KOPT-K1 (cell line): ENCODE results near the gene HVCN1.
"Not testable (repeated sequence)": the region's sequence is repeated elsewhere in the genome, so short reads cannot be mapped to it uniquely, and the experiment has no call there.

Source experiments
- H3K27ac ChIP-seq: fragments of 200-600 bp; sonication (generic); 2 replicates; pipeline ENCODE4 v1.5.1; 2016; ENCODE audit warnings: antibody characterized with exemption, mild to moderate bottlenecking, low read depth, low read length; ENCODE audit not compliant: poor library complexity, severe bottlenecking
- H3K36me3 ChIP-seq: fragments of 200-600 bp; sonication (generic); 2 replicates; pipeline ENCODE4 v1.5.1; 2017; ENCODE audit warnings: antibody characterized with exemption, mild to moderate bottlenecking, low read length, moderate library complexity; ENCODE audit not compliant: insufficient read depth
- H3K9me3 ChIP-seq: fragments of 200-600 bp; sonication (generic); 2 replicates; pipeline ENCODE4 v1.5.1; 2017; ENCODE audit warnings: antibody characterized with exemption, low read length, mild to moderate bottlenecking; ENCODE audit not compliant: insufficient read depth, poor library complexity, severe bottlenecking

Gene HVCN1, protein sequence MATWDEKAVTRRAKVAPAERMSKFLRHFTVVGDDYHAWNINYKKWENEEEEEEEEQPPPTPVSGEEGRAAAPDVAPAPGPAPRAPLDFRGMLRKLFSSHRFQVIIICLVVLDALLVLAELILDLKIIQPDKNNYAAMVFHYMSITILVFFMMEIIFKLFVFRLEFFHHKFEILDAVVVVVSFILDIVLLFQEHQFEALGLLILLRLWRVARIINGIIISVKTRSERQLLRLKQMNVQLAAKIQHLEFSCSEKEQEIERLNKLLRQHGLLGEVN

DNA sequence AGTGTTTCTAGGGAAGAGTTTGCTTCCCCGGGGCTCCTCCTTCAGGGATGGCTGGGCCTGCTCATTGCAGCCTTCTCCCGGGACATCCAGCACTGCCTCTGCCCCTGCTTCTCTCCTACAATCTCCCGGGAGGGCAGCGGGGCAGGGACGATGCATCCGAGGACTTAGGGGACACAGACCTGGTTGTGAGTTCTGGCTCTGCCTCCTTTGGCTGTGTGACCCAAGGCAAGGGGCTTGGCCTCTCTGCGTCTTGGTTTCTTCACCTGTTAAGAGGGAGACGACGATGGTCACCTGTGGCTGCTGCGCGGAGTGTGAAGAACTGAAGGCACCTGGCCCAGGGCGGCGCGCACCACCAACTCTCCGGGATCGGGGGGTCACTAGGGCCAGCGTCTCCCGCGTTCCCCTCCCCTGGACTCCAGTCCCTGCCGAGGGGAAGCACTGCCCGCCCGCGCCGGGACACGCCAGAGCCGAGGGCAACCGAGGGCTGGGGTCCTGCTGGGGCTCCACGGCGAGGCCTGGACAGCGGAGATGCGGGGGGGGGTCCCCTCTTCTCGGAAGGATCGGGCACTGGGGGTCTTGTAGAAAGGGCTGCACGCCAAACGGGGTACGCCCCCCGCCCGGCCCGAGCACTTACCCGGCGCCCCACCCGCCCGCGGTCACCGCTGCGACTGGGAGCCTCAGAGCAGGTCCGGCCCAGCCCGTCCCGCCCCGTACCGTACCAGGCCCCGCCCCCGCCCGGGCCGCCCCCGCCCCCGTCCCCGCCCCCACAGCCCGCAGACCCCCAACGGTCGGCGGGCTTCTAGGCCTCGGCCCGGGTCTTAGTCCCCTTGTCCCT, at the start of gene HVCN1:
Gene HVCN1, minus strand, starts transcription at position 670 of the 835 bp plus-strand sequence. CDS start 5,870 bp downstream, outside the sequence.
- no peaks in the 10 kb centered on the region for H3K36me3 ChIP-seq
- peak within 1 kb of the TSS; percentile 96 for H3K27ac ChIP-seq

DNA sequence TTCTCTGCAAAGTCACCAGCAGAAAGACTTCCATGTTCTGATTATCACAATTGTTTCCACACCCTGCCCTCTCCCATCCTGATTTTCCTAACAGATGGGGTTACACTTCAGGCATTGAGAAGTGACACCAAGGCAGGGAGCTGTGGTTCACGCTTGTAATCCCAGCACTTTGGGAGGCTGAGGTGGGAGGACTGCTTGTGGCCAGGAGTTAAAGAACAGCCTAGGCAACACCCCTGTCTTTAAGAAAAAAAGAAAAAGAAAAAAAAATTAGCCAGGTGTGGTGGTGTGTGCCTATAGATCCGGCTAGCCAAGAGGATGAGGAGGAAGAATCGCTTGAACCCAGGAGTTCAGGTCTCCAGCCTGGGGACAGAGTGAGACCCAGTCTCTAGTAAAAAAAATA, 48.6 kb upstream of the HVCN1 start:
- Histone ChIP-seq H3K36me3 (peaks cover 74% of the 10 kb centered on the region), H3K27ac (no peak overlapping the region), H3K9me3 (no peaks in the 10 kb centered on the region)

More for the DNA sequence above, at the start of gene HVCN1:
- no peaks in the 10 kb centered on the region for H3K9me3 ChIP-seq

DNA sequence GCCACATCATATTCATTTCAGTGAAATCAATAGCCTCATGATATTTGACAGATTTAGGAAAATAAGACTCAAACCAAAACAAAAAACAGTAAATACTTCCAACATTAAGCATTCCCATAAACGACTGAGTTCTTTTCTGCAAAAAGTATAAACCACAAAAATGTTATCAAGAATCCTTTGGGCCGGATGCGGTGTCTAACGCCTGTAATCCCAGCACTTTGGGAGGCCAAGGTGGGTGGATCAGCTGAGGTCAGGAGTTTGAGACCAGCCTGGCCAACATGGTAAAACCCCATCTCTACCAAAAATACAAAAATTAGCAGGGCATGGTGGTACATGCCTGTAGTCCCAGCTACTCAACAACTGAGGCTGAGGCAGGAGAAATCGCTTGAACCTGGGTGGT, 48.1 kb upstream of the HVCN1 start:
- H3K36me3 ChIP-seq, result peaks cover 79% of the 10 kb centered on the region
- not testable (repeated sequence) for H3K9me3 ChIP-seq, H3K27ac ChIP-seq

DNA sequence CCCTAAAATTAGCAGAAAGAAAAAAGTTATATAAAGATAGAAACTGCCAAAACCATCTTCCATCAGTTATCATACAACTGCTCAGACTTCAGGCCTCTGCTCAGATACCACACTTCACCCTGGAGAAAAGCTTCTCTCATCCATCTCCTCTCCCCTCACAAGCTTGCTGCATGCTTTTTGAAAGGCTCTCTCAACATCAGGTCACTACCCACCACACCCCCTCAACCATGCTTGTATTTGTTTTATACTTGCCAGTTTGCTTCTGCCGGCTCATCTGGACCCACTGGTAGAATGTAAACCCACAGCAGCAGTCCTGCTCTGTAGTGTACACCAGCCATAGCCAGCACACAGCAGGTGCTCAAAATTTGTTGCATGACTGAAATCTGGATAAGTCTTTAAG, 45.0 kb upstream of the HVCN1 start:
- H3K27ac ChIP-seq, result no peak overlapping the region
- H3K36me3 ChIP-seq, result peaks cover 100% of the 10 kb centered on the region

DNA sequence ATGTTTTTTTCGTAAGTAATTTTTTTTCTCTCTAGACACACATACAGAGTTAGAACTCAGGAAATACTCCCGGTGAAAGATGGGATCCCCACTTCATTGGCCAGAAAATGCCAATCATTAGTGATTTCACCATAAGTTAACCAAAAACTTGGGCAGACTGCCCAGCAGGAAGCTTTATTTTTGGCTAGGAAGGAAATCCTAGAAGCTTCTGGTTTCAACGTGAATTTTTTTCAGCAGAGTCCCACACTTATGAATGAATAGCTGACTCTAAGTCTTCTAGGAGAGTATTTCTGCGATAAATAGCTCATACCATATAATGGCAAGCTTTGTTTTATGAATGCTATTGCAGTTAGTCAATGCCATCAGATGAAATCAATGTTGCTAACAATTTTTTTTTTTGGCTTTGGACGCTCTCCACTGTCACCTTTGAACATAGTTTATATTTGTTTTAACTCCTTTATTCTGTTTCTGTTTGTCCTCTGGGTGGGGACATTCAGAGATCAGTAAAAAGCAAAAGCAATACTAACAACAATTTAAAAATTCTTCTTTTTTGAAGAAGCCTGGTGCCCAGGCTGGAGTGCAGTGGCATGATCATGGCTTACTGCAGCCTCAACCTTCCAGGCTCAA, 44.3 kb upstream of the HVCN1 start:
- Histone ChIP-seq H3K9me3 (no peaks in the 10 kb centered on the region), H3K27ac (no peak overlapping the region), H3K36me3 (peaks cover 100% of the 10 kb centered on the region)

More for the DNA sequence above, 45.0 kb upstream of the HVCN1 start:
- no peaks in the 10 kb centered on the region for H3K9me3 ChIP-seq

DNA sequence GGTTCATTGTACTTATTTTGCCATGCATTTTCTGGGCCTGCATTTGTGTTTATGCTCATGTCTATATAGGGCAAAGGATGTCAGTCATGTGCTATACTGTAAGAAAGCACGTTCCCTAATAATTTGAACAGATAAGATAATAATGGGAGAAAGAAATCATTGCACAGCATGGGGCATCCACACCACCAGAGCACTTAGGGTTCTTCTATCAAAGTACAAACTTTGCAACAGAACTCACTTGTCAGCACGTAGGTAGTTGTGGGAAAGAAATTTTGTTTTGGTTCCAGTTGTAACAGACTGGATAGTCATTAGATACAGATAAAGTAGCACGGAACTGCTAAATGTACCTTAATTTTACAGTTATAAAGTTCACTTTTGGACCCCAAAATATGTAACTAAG, 43.7 kb upstream of the HVCN1 start:
- Histone ChIP-seq H3K9me3 (no peaks in the 10 kb centered on the region), H3K27ac (no peak overlapping the region), H3K36me3 (peaks cover 100% of the 10 kb centered on the region)

DNA sequence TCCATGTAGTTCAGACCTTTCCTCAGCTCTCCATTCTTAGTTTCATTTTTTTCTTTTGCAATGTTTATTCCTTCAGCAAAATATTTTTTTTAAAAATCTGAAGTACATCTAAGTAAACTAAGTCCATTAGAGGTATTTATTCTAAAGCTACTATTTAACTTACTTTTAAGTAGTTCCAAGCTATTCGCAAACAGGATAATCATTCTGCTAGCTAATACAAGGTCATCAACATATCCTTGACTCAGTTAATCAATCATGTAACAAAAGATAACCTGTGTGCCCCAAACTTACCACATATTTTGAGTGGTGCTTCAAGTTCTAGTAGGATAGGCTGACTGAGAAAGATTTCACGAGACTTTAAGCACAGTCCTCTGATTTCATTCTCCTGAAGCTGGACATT, 42.6 kb upstream of the HVCN1 start:
- Histone ChIP-seq H3K9me3 (no peaks in the 10 kb centered on the region), H3K36me3 (peaks cover 100% of the 10 kb centered on the region)

GRCh38 chr12:110728628-110729027, 39.7 kb upstream of the HVCN1 start:
- H3K27ac ChIP-seq, result no peak overlapping the region
- H3K36me3 ChIP-seq, result peaks cover 100% of the 10 kb centered on the region
- no peaks in the 10 kb centered on the region for H3K9me3 ChIP-seq

More for the DNA sequence above, 42.6 kb upstream of the HVCN1 start:
- H3K27ac ChIP-seq, result no peak overlapping the region

DNA sequence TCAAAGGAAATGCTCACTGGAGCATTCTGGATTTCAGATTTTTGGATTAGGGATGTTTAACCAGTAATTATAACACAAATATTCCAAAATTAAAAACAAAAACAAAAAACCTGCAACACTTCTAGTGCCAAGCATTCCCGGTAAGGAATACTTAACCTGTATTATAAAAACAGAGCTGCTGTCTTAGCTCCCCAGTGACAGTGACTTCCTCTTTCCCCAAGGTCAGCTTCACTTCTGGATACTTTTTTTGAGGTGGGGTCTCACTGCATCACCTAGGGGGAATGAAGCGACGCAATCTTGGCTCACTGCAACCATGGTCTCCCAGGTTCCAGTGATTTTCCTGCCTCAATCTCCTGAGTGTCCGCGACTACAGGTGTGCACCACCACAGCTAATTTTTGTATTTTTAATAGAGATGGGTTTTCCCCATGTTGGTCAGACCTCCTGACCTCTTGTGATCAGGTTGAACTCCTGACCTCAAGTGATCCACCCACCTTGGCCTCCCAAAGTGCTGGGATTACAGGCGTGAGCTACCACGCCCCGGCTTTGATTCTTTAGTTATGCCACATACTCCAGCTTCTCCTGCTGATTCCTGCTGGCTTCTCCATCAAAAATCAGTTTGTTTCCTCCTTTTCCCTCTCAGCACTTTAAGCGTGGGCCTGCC, 37.9 kb upstream of the HVCN1 start:
- Histone ChIP-seq H3K27ac (no peak overlapping the region), H3K9me3 (no peaks in the 10 kb centered on the region), H3K36me3 (peaks cover 100% of the 10 kb centered on the region)

GRCh38 chr12:110726028-110726427, 37.1 kb upstream of the HVCN1 start:
- Histone ChIP-seq H3K27ac (no peak overlapping the region), H3K36me3 (peaks cover 100% of the 10 kb centered on the region), H3K9me3 (no peaks in the 10 kb centered on the region)

DNA sequence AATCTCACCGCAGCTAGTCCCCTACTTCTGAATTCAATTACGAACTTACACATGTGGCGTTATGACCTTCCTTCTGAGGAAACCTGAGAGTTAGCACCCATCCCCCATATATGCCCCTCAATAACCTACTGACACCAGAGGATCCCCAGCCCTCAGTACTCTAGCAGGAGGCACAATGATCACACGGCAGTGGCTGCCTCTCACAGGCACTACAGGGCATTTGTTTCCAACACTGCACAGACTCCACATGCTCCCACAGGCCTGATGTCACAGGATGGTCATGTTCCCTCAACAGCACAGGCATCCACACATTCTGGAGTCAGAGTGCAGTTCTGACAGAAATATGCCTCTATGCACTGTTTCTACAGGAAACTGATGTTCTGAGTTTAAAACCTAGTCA, 36.4 kb upstream of the HVCN1 start:
- no peaks in the 10 kb centered on the region for H3K9me3 ChIP-seq
- H3K36me3 ChIP-seq, result peaks cover 100% of the 10 kb centered on the region
- H3K27ac ChIP-seq, result no peak overlapping the region

- H3K36me3 ChIP-seq, result peaks cover 100% of the 10 kb centered on the region
- not testable (repeated sequence) for H3K27ac ChIP-seq, H3K9me3 ChIP-seq
These were observed 34.0 kb upstream of the HVCN1 start for GRCh38 chr12:110722892-110723291.

- Histone ChIP-seq H3K27ac (no peak overlapping the region), H3K9me3 (no peaks in the 10 kb centered on the region), H3K36me3 (peaks cover 99% of the 10 kb centered on the region)
These were observed 32.7 kb upstream of the HVCN1 start for GRCh38 chr12:110721570-110721969.

DNA sequence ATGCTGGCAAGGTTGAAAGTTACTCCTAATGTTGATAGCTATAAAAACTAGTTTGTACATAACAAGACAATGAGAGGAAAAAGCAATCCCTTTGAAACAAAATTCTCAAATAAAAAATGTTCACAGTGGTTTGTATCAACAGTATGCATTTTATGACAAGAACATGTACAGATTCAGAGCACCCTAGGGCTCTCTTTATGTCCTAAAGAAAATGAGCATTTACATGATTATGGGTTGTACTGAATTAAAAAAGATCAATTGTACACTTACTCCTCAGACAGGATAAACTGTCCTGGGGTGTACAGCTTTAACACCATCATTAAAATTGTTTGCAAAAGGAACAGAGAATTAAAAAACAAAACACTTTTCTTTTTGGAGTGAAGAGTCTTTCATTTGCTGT, 31.6 kb upstream of the HVCN1 start:
- Histone ChIP-seq H3K27ac (no peak overlapping the region), H3K9me3 (no peaks in the 10 kb centered on the region), H3K36me3 (peaks cover 99% of the 10 kb centered on the region)
